H9 (cell line): ENCODE measurements around the gene ATPAF2. TPM values are rescaled to one million over a fixed set of nuclear protein-coding genes. Genes with fewer than 3 reads are reported as not detected.

Experiments
- DNase-seq: peaks from one replicate; pipeline ENCODE4 v3.0.0-alpha.2; 2017
- H2AFZ ChIP-seq: one replicate; pipeline ENCODE4 v1.6.1; 2013; ENCODE audit warnings: mild to moderate bottlenecking, low read length, control low read depth, moderate library complexity
- H2AK5ac ChIP-seq: 2 replicates; pipeline ENCODE4 v1.6.1; 2013; ENCODE audit warnings: low read length, control low read depth, mixed read lengths; ENCODE audit not compliant: insufficient read length
- H2BK120ac ChIP-seq: one replicate; pipeline ENCODE4 v1.6.1; 2013; ENCODE audit warnings: low read depth, mild to moderate bottlenecking, low read length, control low read depth, inconsistent platforms; ENCODE audit not compliant: poor library complexity, severe bottlenecking
- H2BK12ac ChIP-seq: 2 replicates; pipeline ENCODE4 v1.6.1; 2013; ENCODE audit warnings: low read length, control low read depth, mixed read lengths, low read depth; ENCODE audit not compliant: insufficient read length
- H2BK15ac ChIP-seq: 2 replicates; pipeline ENCODE4 v1.6.1; 2013; ENCODE audit warnings: low read depth, low read length, control low read depth
- H2BK20ac ChIP-seq: one replicate; pipeline ENCODE4 v1.6.1; 2013; ENCODE audit warnings: low read depth, mild to moderate bottlenecking, low read length, control low read depth, inconsistent platforms; ENCODE audit not compliant: poor library complexity, severe bottlenecking
- H2BK5ac ChIP-seq: 2 replicates; pipeline ENCODE4 v1.6.1; 2013; ENCODE audit warnings: low read length, control low read depth, mixed read lengths; ENCODE audit not compliant: insufficient read length
- H3K14ac ChIP-seq: 2 replicates; pipeline ENCODE4 v1.6.1; 2013; ENCODE audit warnings: low read length, control low read depth; ENCODE audit not compliant: insufficient read depth
- H3K18ac ChIP-seq: 2 replicates; pipeline ENCODE4 v1.6.1; 2013; ENCODE audit warnings: low read depth, mild to moderate bottlenecking, mixed read lengths, low read length, control low read depth; ENCODE audit not compliant: insufficient read length
- H3K23ac ChIP-seq: 2 replicates; pipeline ENCODE4 v1.6.1; 2013; ENCODE audit warnings: low read length, control low read depth, mixed read lengths, low read depth; ENCODE audit not compliant: insufficient read length
- H3K23me2 ChIP-seq: 2 replicates; pipeline ENCODE4 v1.6.1; 2013; ENCODE audit warnings: low read depth, mild to moderate bottlenecking, mixed read lengths, low read length, control low read depth; ENCODE audit not compliant: insufficient read length, poor library complexity, severe bottlenecking
- H3K27ac ChIP-seq: 2 replicates; pipeline ENCODE4 v1.5.1; 2013; ENCODE audit warnings: low read length, control low read depth, mixed read lengths, low read depth; ENCODE audit not compliant: insufficient read length
- H3K27me3 ChIP-seq: 2 replicates; pipeline ENCODE4 v1.6.1; 2013; ENCODE audit warnings: low read length, control low read depth, inconsistent platforms; ENCODE audit not compliant: insufficient read depth
- H3K4ac ChIP-seq: 2 replicates; pipeline ENCODE4 v1.6.1; 2013; ENCODE audit warnings: low read depth, mild to moderate bottlenecking, control low read depth, inconsistent platforms, low read length, moderate library complexity
- H3K4me1 ChIP-seq: 2 replicates; pipeline ENCODE4 v1.6.1; 2013; ENCODE audit warnings: low read length, control low read depth, inconsistent platforms; ENCODE audit not compliant: insufficient read depth
- H3K4me2 ChIP-seq: 2 replicates; pipeline ENCODE4 v1.6.1; 2013; ENCODE audit warnings: low read length, control low read depth, mixed read lengths; ENCODE audit not compliant: insufficient read length, insufficient read depth
- H3K56ac ChIP-seq: 2 replicates; pipeline ENCODE4 v1.6.1; 2013; ENCODE audit warnings: low read depth, mild to moderate bottlenecking, mixed read lengths, low read length, control low read depth; ENCODE audit not compliant: insufficient read length
- H3K79me1 ChIP-seq: 2 replicates; pipeline ENCODE4 v1.6.1; 2013; ENCODE audit warnings: low read depth, mild to moderate bottlenecking, moderate library complexity, low read length, control low read depth, inconsistent platforms; ENCODE audit not compliant: insufficient read depth, poor library complexity, severe bottlenecking
- H3K79me2 ChIP-seq: 2 replicates; pipeline ENCODE4 v1.6.1; 2013; ENCODE audit warnings: low read length, control low read depth, inconsistent platforms; ENCODE audit not compliant: insufficient read depth
- H3K9ac ChIP-seq: 2 replicates; pipeline ENCODE4 v1.6.1; 2013; ENCODE audit warnings: low read length, control low read depth, mixed read lengths; ENCODE audit not compliant: insufficient read length; ENCODE audit errors: extremely low read depth
- H3K9me3 ChIP-seq: one replicate; pipeline ENCODE4 v1.6.1; 2013; ENCODE audit warnings: low read depth, low read length, inconsistent platforms; ENCODE audit not compliant: control insufficient read depth
- H3T11ph ChIP-seq: one replicate; pipeline ENCODE4 v1.6.1; 2013; ENCODE audit warnings: mild to moderate bottlenecking, low read length, control low read depth, inconsistent platforms
- H4K20me1 ChIP-seq: one replicate; pipeline ENCODE4 v1.6.1; 2013; ENCODE audit not compliant: control insufficient read depth, insufficient read length, insufficient read depth
- H4K5ac ChIP-seq: 2 replicates; pipeline ENCODE4 v1.6.1; 2013; ENCODE audit warnings: low read depth, mild to moderate bottlenecking, mixed read lengths, low read length, control low read depth; ENCODE audit not compliant: insufficient read length
- H4K8ac ChIP-seq: replicated peaks from 2 replicates; pipeline ENCODE4 v1.6.1; 2013; ENCODE audit warnings: low read length, control low read depth, mixed read lengths, low read depth; ENCODE audit not compliant: insufficient read length
- H4K91ac ChIP-seq: 2 replicates; pipeline ENCODE4 v1.6.1; 2013; ENCODE audit warnings: low read depth, mild to moderate bottlenecking, moderate library complexity, mixed read lengths, low read length, control low read depth; ENCODE audit not compliant: insufficient read length
- H3K27ac Mint-ChIP-seq, 3 experiments: 2 replicates in 2 of 3; 3 replicates in 1 of 3; pipeline ENCODE4 v1.8.0; 2020 to 2021; ENCODE audit warnings: mixed read lengths in 3 of 3, mild to moderate bottlenecking in 1 of 3, moderate library complexity in 1 of 3
- H3K27me3 Mint-ChIP-seq: 2 replicates; pipeline ENCODE4 v1.8.0; 2021; ENCODE audit warnings: low read depth, mild to moderate bottlenecking, moderate library complexity, mixed read lengths
- H3K36me3 Mint-ChIP-seq, 3 experiments: 2 replicates in 2 of 3; 3 replicates in 1 of 3; pipeline ENCODE4 v1.8.0; 2020 to 2021; ENCODE audit warnings: low read depth in 3 of 3, mixed read lengths in 3 of 3; ENCODE audit not compliant: insufficient read depth in 1 of 3
- H3K4me1 Mint-ChIP-seq, 2 experiments: 2 replicates each; pipeline ENCODE4 v1.8.0; 2020; ENCODE audit warnings: mixed read lengths in 2 of 2
- H3K4me3 Mint-ChIP-seq, 2 experiments: 2 replicates in 1 of 2; 3 replicates in 1 of 2; pipeline ENCODE4 v1.8.0; 2020 to 2021; ENCODE audit warnings: mild to moderate bottlenecking in 2 of 2, mixed read lengths in 2 of 2, moderate library complexity in 1 of 2
- H3K9me3 Mint-ChIP-seq, 2 experiments: 2 replicates in 1 of 2; 3 replicates in 1 of 2; pipeline ENCODE4 v1.8.0; 2020; ENCODE audit warnings: mild to moderate bottlenecking in 2 of 2, mixed read lengths in 2 of 2, moderate library complexity in 1 of 2
- CTCF ChIP-seq: fragments of 200-600 bp; sonication (generic); conservative IDR thresholded peaks from 3 replicates; pipeline ENCODE4 v1.8.0; 2021; ENCODE audit warnings: antibody characterized with exemption, mild to moderate bottlenecking
- WGBS: extraction: QIAGEN DNeasy Blood & Tissue Kit; methylation state at CpG from one replicate; pipeline ENCODE4 v1.1.7; 2013; ENCODE audit warnings: missing lambda C conversion rate, low lambda C conversion rate, mixed read lengths; ENCODE audit not compliant: insufficient read length; ENCODE audit errors: extremely low coverage; 5-methylcytosine and 5-hydroxymethylcytosine counted together
- total RNA-seq: library from RNA; stranded (reverse); gene quantifications from 2 replicates; pipeline ENCODE4 v1.2.1, GENCODE V29; 2021

ATPAF2 gene
- total RNA-seq, 1 experiment from 2014 or later: 21.4 TPM

- H3K23me2 ChIP-seq: no peaks in the 10 kb centered on the region
- H3K4me2 ChIP-seq: peak overlapping the region; percentile 93
- H3K79me1 ChIP-seq: no peaks in the 10 kb centered on the region
- H3K56ac ChIP-seq: no peak overlapping the region
- H3K27ac ChIP-seq: no peak overlapping the region
- H3K4me1 ChIP-seq: peaks cover 3% of the 10 kb centered on the region; the same call in 1 of the 2 replicates
- no peak overlapping the region for H3K23ac ChIP-seq
- H3K27ac Mint-ChIP-seq: peak overlapping the region in 2 of 3 experiments; percentile 27 to 93; a peak in 3 of 7 replicates
- no peak overlapping the region for H3K18ac ChIP-seq
- peaks cover 4 to 9% of the 10 kb centered on the region in 2 experiments; a peak in 3 of 4 replicates for H3K4me1 Mint-ChIP-seq
- H3K9me3 ChIP-seq: no peaks in the 10 kb centered on the region
- H3K9ac ChIP-seq: no peak overlapping the region
- no peak overlapping the region for H2BK120ac ChIP-seq
- H3K9me3 Mint-ChIP-seq: no peaks in the 10 kb centered on the region
- TF ChIP-seq CTCF: no peak
- no peak overlapping the region for H4K91ac ChIP-seq
- no peak overlapping the region for H4K8ac ChIP-seq
- H2BK20ac ChIP-seq: no peak overlapping the region
- H2AK5ac ChIP-seq: no peak overlapping the region
- no peaks in the 10 kb centered on the region for H3K36me3 Mint-ChIP-seq
- no peak overlapping the region for H3T11ph ChIP-seq
- H2AFZ ChIP-seq: no peak overlapping the region
- no peaks in the 10 kb centered on the region for H3K27me3 ChIP-seq
- WGBS: no CpG with 5 or more reads among the region's 13 CpGs
- no peak overlapping the region for H2BK15ac ChIP-seq
- H4K20me1 ChIP-seq: no peaks in the 10 kb centered on the region
- H3K14ac ChIP-seq: no peak overlapping the region
- H2BK12ac ChIP-seq: no peak overlapping the region
- no peak overlapping the region for H2BK5ac ChIP-seq
- no peaks in the 10 kb centered on the region; the same call in 1 of the 2 replicates for H3K27me3 Mint-ChIP-seq
- no peak overlapping the region for H4K5ac ChIP-seq
- DNase-seq: no peak
- H3K4ac ChIP-seq: no peak overlapping the region
- H3K4me3 Mint-ChIP-seq: peak overlapping the region; percentile 83 to 89
- H3K79me2 ChIP-seq: no peaks in the 10 kb centered on the region
Observed at GRCh38 chr17:17972952-17973254, 66.1 kb downstream of the ATPAF2 start.
